ENCODE data around the gene CDH23. TPM values are rescaled to one million over a fixed set of nuclear protein-coding genes. Genes with fewer than 3 reads are reported as not detected.

Gene CDH23
- total RNA-seq, 1 donor from 2014 or later, result not detected

- Histone ChIP-seq H3K4me3 (ENCODE audit: low read depth, low read length) (no peak overlapping the region), H3K27me3 (ENCODE audit: control insufficient read depth, insufficient read depth, low read length) (peaks cover 10% of the 10 kb centered on the region), H3K36me3 (ENCODE audit: control insufficient read depth, insufficient read depth, low read length) (no peaks in the 10 kb centered on the region)
- DNase-seq (ENCODE audit: low read depth), result no peak
- TF ChIP-seq CTCF (IDR thresholded peaks at IDR 0.05; ENCODE audit: insufficient read depth, low read length, severe bottlenecking), result no peak
- FAIRE-seq, result peak; percentile 55
These were observed 76.2 kb downstream of the CDH23 start for GRCh38 chr10:71472912-71473311.

GRCh38 chr10:71473671-71474599, 77.2 kb downstream of the CDH23 start:
- DNase-seq (ENCODE audit: low read depth) (no peak), FAIRE-seq (no peak)
- Histone ChIP-seq H3K36me3 (ENCODE audit: control insufficient read depth, insufficient read depth, low read length) (no peaks in the 10 kb centered on the region), H3K27me3 (ENCODE audit: control insufficient read depth, insufficient read depth, low read length) (peaks cover 10% of the 10 kb centered on the region), H3K4me3 (ENCODE audit: low read depth, low read length) (no peak overlapping the region)
- TF ChIP-seq CTCF (IDR thresholded peaks at IDR 0.05; ENCODE audit: insufficient read depth, low read length, severe bottlenecking), result no peak

GRCh38 chr10:71474702-71475242, 78.1 kb downstream of the CDH23 start:
- no peak for TF ChIP-seq CTCF (IDR thresholded peaks at IDR 0.05; ENCODE audit: insufficient read depth, low read length, severe bottlenecking)
- peaks cover 11% of the 10 kb centered on the region for H3K27me3 ChIP-seq (ENCODE audit: control insufficient read depth, insufficient read depth, low read length)
- H3K36me3 ChIP-seq (ENCODE audit: control insufficient read depth, insufficient read depth, low read length), result no peaks in the 10 kb centered on the region
- DNase-seq (ENCODE audit: low read depth) (no peak), FAIRE-seq (no peak)
- H3K4me3 ChIP-seq (ENCODE audit: low read depth, low read length), result no peak overlapping the region

GRCh38 chr10:71475243-71475871, 78.6 kb downstream of the CDH23 start:
- no peak for TF ChIP-seq CTCF (IDR thresholded peaks at IDR 0.05; ENCODE audit: insufficient read depth, low read length, severe bottlenecking)
- FAIRE-seq, result no peak
- no peak for DNase-seq (ENCODE audit: low read depth)
- H3K4me3 ChIP-seq (ENCODE audit: low read depth, low read length), result no peak overlapping the region
- H3K36me3 ChIP-seq (ENCODE audit: control insufficient read depth, insufficient read depth, low read length), result no peaks in the 10 kb centered on the region
- H3K27me3 ChIP-seq (ENCODE audit: control insufficient read depth, insufficient read depth, low read length), result peaks cover 12% of the 10 kb centered on the region

- Histone ChIP-seq H3K27me3 (ENCODE audit: control insufficient read depth, insufficient read depth, low read length) (peaks cover 12% of the 10 kb centered on the region), H3K4me3 (ENCODE audit: low read depth, low read length) (no peak overlapping the region), H3K36me3 (ENCODE audit: control insufficient read depth, insufficient read depth, low read length) (no peaks in the 10 kb centered on the region)
- no peak for FAIRE-seq
- no peak for DNase-seq (ENCODE audit: low read depth)
- TF ChIP-seq CTCF (IDR thresholded peaks at IDR 0.05; ENCODE audit: insufficient read depth, low read length, severe bottlenecking), result no peak
These were observed 79.7 kb downstream of the CDH23 start for GRCh38 chr10:71476228-71477011.
